ENCODE measurements around the gene CFAP46.
"Not testable (repeated sequence)": the region's sequence is repeated elsewhere in the genome, so short reads cannot be mapped to it uniquely, and the experiment has no call there.

CFAP46 gene

DNA sequence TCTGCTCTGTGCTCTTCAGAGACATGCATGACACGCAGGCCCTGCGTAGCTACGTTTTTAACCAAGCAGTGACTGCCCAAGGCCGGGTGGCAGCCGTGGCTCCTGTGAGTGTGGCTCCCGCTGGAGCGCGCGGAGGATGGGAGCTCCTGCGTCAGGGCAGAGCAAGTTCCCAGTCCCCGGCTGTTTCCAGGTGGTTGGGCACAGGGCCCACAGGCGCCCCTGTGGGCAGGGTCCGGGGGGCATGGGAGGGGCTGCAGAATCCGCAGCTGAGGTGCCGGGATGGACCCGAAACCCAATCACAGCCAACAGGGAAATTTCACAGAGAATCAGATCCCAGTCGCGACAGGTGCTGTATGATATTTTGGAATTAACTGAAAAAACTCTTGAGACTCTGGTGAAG, 166.2 kb downstream of the CFAP46 start:
- TF ChIP-seq, protein P1, sequence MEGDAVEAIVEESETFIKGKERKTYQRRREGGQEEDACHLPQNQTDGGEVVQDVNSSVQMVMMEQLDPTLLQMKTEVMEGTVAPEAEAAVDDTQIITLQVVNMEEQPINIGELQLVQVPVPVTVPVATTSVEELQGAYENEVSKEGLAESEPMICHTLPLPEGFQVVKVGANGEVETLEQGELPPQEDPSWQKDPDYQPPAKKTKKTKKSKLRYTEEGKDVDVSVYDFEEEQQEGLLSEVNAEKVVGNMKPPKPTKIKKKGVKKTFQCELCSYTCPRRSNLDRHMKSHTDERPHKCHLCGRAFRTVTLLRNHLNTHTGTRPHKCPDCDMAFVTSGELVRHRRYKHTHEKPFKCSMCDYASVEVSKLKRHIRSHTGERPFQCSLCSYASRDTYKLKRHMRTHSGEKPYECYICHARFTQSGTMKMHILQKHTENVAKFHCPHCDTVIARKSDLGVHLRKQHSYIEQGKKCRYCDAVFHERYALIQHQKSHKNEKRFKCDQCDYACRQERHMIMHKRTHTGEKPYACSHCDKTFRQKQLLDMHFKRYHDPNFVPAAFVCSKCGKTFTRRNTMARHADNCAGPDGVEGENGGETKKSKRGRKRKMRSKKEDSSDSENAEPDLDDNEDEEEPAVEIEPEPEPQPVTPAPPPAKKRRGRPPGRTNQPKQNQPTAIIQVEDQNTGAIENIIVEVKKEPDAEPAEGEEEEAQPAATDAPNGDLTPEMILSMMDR (IDR thresholded peaks at IDR 0.05; ENCODE audit: control insufficient read depth, insufficient read depth, low read depth, low read length, missing control alignments) = no peak
- DNase-seq (ENCODE audit: low read depth) = no peak
- no peak overlapping the region for H3K4me3 ChIP-seq (ENCODE audit: control insufficient read depth, low read depth, low read length)

DNA sequence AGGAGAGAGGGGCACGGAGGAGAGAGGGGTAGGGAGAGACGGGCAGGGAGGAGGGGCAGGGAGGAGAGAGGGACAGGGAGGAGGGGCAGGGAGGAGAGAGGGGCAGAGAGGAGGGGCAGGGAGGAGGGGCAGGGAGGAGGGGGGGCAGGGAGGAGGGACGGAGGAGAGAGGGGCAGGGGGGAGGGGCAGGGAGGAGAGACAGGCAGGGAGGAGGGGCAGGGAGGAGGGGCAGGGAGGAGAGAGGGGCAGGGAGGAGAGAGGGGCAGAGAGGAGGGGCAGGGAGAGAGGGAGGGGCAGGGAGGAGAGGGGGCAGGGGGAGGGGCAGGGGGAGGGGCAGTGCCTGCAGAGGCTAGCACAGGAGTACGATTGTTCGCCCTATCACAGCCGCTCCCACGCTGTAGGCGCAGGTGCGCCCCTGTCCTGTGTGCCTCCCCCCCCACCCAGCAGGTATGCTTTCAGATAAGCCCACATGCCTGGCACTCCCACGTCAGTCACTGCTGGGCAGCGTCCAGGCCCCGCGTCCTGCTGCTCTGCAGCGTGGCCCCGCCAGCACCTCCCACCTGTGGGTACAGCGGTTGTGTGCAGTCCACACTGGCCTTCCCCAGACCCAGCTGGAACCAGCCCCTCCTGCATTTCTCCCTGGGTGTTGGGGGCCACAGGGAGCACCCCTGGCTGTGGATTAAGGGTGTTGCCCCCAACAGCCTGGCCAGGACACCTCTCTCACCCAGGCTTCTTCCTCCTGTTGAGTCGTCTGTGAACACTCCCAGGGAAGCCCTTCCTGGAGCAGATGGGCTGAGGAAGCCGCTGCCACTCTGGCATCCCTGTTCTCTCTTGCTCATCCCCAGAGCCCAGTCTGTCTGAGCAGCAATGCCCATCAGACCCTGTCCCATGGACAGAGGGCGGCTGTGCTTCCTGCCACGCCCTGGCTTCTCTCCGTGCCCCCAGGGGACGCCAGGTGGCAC, 167.2 kb downstream of the CFAP46 start:
- H3K4me3 ChIP-seq (ENCODE audit: control insufficient read depth, low read depth, low read length) = no peak overlapping the region
- TF ChIP-seq, protein P1 (IDR thresholded peaks at IDR 0.05; ENCODE audit: control insufficient read depth, insufficient read depth, low read depth, low read length, missing control alignments) = no peak
- no peak for DNase-seq (ENCODE audit: low read depth)

DNA sequence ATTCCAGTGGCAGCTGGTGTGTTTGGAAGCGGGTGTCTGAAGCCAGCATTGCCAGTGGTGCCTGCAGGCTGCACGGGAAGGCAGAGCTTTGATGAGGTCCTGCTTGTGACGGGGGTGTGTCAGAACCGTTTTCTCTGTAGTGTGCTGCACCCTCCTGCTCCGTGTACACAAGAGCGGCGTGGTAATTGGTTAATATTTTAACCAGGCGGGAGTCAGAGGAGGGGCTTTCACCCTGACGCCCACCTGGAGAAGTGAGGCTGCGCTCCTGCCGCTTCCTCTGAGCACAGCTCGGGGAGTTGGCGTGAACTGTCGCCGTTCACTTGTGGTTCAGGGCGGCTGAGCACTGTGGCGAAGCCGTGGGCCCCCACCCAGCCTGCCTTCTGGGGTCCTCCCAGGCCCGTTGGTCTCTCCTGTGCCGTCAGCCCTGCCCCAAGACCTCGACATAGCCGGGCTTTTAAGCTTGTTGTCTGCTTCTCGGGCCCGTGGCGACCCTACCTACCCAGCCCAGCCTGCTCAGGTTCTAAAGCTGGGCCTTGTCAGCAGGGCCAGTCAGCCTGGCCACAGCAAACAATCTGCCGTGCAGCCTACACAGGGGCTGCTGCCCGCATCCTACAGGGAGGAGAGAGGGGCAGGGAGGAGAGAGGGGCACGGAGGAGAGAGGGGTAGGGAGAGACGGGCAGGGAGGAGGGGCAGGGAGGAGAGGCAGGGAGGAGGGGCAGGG, 168.0 kb downstream of the CFAP46 start:
- no peak overlapping the region for H3K4me3 ChIP-seq (ENCODE audit: control insufficient read depth, low read depth, low read length)
- DNase-seq (ENCODE audit: low read depth) = no peak
- TF ChIP-seq, protein P1 (IDR thresholded peaks at IDR 0.05; ENCODE audit: control insufficient read depth, insufficient read depth, low read depth, low read length, missing control alignments) = no peak

DNA sequence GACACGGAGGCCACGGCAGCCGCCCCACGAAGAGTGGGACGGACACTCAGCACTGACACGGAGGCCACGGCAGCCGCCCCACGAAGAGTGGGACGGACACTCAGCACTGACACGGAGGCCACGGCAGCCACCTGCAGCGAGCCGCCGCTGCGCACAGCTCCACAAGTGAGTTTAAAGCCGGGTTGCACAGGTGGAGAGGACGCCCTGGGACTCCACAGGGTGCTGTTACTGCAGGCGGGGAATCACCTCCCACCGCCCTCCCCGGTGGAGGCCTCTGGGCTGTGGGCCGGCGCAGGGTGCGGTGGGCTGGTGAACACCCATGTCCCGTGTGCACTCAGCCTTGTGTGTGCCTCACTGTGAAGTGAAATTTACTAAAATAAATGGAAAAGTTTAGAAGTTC, 169.6 kb downstream of the CFAP46 start:
- DNase-seq (ENCODE audit: low read depth) = not testable (repeated sequence)

DNA sequence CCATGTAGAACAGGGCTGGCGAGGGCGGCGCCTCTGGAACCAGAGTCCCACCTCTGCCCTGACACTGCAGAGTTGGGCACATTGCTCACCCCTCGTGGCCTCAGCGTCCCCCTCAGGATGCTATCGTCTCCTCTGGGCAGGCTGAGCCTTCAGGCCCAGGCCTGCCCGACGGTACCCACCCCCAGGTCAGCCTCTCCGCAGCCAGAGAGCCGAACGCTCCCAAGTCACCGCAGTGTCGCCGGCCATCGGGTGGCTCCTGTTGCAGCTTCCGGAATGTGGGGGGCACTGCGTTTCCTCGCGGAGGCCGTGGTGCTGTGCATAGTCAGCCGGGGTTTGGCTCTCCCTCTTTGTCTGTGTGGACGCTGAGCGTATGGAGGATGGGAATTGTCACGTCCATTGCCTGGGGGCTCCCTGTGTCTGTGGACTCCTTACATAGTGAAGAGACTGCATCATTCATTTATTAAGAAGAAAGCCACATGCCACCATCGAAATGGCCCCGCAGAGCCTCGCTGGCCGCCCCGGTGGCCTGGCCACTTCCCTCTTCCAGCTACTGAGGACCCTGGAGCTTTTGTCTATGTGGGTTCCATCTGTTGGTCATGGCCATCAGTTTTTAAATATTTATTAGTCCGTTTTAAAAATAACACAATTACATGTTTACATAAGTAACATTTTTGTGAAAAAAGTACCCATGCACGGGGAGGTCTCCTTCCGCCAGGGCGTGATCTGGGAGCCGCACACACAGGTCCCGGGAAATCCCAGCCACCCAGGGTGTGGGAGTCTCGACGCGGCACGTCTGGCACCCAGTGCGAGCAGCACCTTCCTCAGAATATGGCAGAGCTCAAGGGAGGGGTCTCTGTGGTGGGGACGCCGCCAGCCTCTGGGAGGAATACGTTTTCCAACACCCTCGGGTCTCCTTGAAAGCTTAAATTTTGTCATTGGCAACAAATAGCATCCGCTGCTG, 172.0 kb downstream of the CFAP46 start:
- no peak overlapping the region for H3K4me3 ChIP-seq (ENCODE audit: control insufficient read depth, low read depth, low read length)
- TF ChIP-seq, protein P1 (IDR thresholded peaks at IDR 0.05; ENCODE audit: control insufficient read depth, insufficient read depth, low read depth, low read length, missing control alignments) = no peak
- DNase-seq (ENCODE audit: low read depth) = no peak

More for the DNA sequence above, 169.6 kb downstream of the CFAP46 start:
- H3K4me3 ChIP-seq (ENCODE audit: control insufficient read depth, low read depth, low read length) = not testable (repeated sequence)

DNA sequence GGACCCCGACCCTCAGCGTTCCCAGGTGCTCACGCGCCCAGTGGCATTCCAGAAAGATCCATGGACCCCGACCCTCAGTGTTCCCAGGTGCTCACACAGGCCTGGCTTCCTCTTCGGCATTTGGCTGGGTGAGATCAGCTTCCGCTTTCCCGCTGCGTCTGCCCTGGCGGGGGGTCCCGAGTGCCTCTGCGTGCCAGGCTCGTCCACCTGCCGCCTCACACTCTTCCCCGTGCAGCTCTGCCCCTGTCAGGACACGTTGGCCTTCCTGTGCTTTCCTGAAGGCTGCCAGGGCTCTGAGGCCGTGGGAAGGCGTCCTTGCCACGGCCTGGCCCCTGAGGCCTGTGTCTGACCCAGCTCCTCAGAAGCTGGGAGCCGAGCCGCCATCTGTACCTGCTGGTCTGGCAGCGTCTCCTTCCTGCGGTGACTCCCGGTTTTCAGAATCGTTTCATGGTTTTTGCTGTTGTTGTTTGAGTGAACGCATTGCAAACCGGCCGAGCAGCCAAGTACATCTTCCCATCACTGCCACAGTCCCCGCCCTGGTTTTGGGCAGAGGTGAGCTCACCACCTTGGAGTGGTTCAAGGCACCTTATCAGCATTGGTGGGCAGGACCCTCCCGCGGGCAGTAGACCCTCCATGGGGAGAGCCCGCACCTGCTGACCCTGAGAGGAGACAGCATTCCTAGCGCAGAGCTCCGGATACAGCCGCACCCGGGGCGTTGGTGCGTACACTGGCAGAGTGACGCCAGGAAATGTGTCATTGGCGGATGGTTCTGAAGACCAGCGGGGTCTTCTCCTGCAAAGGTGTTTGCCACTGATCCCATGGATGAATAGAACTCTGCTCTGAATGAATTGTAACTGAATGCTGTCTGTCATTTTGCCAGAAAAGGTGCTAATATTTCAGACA, 173.8 kb downstream of the CFAP46 start:
- no peak overlapping the region for H3K4me3 ChIP-seq (ENCODE audit: control insufficient read depth, low read depth, low read length)
- no peak for DNase-seq (ENCODE audit: low read depth)
- TF ChIP-seq, protein P1 (IDR thresholded peaks at IDR 0.05; ENCODE audit: control insufficient read depth, insufficient read depth, low read depth, low read length, missing control alignments) = no peak
